Measurements from ENCODE around the gene EPAS1. TPM values are rescaled to one million over a fixed set of nuclear protein-coding genes. Genes with fewer than 3 reads are reported as not detected.
A peak's percentile ranks its signal among the peaks of the same experiment; 100 is the strongest.

The EPAS1 gene
- total and polyA plus RNA-seq, 2 of the 13 experiments (the other 11 are each of a cell fraction or from before 2014, with no cell fraction given) = 47.1 to 182 TPM

DNA sequence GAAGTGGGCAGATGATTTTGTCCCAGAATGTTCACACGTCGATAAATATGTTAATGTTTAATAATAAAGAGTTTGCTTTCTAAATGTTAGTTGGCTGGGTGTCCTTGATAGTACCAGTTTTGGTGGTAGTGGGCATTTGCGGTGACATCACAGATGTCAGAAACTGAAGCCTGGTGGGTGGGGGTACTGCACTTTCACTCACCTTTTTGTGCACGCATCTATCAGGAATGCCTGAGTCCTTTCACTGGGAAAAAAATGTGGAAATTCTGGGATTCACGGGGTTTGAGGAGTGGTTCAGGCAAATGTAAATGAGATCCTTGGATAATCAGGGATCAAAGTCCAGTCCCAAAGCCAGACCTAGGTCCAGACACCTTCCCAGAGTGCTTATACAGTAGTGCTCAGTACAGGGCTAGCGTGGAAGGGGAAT, 3.2 kb downstream of the EPAS1 start (continued):
- TF ChIP-seq LCORL (IDR thresholded peaks at IDR 0.05) (no peak), LCORL (CRISPR knock-in tag; IDR thresholded peaks at IDR 0.05) (peak; percentile 43; the same call in 1 of the 2 replicates), KLF16 (CRISPR knock-in tag; IDR thresholded peaks at IDR 0.05) (no peak), SSRP1 (CRISPR knock-in tag; IDR thresholded peaks at IDR 0.05) (no peak), SOX13 (IDR thresholded peaks at IDR 0.05) (no peak), SOX13 (CRISPR knock-in tag; conservative IDR thresholded peaks at IDR 0.05 in 1 of 2, IDR thresholded peaks at IDR 0.05 in 1 of 2) (0 out of 4 replicates have a peak, but pooled peaks of 1 of the 2 experiments have one; percentile 14), SIN3A (IDR thresholded peaks at IDR 0.05; ENCODE audit: borderline replicate concordance, low read depth, low read length) (peak; percentile 23; the same call in 1 of the 2 replicates)
- TF ChIP-seq, protein P1, sequence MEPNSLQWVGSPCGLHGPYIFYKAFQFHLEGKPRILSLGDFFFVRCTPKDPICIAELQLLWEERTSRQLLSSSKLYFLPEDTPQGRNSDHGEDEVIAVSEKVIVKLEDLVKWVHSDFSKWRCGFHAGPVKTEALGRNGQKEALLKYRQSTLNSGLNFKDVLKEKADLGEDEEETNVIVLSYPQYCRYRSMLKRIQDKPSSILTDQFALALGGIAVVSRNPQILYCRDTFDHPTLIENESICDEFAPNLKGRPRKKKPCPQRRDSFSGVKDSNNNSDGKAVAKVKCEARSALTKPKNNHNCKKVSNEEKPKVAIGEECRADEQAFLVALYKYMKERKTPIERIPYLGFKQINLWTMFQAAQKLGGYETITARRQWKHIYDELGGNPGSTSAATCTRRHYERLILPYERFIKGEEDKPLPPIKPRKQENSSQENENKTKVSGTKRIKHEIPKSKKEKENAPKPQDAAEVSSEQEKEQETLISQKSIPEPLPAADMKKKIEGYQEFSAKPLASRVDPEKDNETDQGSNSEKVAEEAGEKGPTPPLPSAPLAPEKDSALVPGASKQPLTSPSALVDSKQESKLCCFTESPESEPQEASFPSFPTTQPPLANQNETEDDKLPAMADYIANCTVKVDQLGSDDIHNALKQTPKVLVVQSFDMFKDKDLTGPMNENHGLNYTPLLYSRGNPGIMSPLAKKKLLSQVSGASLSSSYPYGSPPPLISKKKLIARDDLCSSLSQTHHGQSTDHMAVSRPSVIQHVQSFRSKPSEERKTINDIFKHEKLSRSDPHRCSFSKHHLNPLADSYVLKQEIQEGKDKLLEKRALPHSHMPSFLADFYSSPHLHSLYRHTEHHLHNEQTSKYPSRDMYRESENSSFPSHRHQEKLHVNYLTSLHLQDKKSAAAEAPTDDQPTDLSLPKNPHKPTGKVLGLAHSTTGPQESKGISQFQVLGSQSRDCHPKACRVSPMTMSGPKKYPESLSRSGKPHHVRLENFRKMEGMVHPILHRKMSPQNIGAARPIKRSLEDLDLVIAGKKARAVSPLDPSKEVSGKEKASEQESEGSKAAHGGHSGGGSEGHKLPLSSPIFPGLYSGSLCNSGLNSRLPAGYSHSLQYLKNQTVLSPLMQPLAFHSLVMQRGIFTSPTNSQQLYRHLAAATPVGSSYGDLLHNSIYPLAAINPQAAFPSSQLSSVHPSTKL (CRISPR knock-in tag; IDR thresholded peaks at IDR 0.05) = peak; percentile 56
- TF ChIP-seq, protein P2, sequence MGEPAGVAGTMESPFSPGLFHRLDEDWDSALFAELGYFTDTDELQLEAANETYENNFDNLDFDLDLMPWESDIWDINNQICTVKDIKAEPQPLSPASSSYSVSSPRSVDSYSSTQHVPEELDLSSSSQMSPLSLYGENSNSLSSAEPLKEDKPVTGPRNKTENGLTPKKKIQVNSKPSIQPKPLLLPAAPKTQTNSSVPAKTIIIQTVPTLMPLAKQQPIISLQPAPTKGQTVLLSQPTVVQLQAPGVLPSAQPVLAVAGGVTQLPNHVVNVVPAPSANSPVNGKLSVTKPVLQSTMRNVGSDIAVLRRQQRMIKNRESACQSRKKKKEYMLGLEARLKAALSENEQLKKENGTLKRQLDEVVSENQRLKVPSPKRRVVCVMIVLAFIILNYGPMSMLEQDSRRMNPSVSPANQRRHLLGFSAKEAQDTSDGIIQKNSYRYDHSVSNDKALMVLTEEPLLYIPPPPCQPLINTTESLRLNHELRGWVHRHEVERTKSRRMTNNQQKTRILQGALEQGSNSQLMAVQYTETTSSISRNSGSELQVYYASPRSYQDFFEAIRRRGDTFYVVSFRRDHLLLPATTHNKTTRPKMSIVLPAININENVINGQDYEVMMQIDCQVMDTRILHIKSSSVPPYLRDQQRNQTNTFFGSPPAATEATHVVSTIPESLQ (CRISPR knock-in tag; conservative IDR thresholded peaks at IDR 0.05) = no peak
- TF ChIP-seq, protein P3, sequence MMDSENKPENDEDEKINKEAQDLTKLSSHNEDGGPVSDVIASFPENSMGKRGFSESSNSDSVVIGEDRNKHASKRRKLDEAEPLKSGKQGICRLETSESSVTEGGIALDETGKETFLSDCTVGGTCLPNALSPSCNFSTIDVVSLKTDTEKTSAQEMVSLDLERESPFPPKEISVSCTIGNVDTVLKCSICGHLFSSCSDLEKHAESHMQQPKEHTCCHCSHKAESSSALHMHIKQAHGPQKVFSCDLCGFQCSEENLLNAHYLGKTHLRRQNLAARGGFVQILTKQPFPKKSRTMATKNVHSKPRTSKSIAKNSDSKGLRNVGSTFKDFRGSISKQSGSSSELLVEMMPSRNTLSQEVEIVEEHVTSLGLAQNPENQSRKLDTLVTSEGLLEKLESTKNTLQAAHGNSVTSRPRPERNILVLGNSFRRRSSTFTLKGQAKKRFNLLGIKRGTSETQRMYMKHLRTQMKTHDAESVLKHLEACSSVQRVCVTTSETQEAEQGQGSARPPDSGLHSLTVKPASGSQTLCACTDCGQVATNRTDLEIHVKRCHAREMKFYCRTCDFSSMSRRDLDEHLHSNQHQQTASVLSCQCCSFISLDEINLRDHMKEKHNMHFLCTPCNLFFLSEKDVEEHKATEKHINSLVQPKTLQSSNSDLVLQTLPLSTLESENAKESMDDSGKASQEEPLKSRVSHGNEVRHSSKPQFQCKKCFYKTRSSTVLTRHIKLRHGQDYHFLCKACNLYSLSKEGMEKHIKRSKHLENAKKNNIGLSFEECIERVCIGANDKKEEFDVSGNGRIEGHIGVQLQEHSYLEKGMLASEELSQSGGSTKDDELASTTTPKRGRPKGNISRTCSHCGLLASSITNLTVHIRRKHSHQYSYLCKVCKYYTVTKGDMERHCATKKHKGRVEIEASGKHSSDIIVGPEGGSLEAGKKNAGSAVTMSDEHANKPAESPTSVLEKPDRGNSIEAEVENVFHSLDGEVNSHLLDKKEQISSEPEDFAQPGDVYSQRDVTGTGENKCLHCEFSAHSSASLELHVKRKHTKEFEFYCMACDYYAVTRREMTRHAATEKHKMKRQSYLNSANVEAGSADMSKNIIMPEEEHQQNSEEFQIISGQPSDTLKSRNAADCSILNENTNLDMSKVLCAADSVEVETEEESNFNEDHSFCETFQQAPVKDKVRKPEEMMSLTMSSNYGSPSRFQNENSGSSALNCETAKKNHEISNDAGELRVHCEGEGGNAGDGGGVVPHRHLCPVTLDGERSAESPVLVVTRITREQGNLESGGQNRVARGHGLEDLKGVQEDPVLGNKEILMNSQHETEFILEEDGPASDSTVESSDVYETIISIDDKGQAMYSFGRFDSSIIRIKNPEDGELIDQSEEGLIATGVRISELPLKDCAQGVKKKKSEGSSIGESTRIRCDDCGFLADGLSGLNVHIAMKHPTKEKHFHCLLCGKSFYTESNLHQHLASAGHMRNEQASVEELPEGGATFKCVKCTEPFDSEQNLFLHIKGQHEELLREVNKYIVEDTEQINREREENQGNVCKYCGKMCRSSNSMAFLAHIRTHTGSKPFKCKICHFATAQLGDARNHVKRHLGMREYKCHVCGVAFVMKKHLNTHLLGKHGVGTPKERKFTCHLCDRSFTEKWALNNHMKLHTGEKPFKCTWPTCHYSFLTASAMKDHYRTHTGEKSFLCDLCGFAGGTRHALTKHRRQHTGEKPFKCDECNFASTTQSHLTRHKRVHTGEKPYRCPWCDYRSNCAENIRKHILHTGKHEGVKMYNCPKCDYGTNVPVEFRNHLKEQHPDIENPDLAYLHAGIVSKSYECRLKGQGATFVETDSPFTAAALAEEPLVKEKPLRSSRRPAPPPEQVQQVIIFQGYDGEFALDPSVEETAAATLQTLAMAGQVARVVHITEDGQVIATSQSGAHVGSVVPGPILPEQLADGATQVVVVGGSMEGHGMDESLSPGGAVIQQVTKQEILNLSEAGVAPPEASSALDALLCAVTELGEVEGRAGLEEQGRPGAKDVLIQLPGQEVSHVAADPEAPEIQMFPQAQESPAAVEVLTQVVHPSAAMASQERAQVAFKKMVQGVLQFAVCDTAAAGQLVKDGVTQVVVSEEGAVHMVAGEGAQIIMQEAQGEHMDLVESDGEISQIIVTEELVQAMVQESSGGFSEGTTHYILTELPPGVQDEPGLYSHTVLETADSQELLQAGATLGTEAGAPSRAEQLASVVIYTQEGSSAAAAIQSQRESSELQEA (CRISPR knock-in tag; IDR thresholded peaks at IDR 0.05; ENCODE audit: not compliant biosample characterization) = no peak
- TF ChIP-seq, protein P4, sequence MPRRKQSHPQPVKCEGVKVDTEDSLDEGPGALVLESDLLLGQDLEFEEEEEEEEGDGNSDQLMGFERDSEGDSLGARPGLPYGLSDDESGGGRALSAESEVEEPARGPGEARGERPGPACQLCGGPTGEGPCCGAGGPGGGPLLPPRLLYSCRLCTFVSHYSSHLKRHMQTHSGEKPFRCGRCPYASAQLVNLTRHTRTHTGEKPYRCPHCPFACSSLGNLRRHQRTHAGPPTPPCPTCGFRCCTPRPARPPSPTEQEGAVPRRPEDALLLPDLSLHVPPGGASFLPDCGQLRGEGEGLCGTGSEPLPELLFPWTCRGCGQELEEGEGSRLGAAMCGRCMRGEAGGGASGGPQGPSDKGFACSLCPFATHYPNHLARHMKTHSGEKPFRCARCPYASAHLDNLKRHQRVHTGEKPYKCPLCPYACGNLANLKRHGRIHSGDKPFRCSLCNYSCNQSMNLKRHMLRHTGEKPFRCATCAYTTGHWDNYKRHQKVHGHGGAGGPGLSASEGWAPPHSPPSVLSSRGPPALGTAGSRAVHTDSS (CRISPR knock-in tag; conservative IDR thresholded peaks at IDR 0.05) = no peak
